SK-N-SH treated with all-trans-retinoic acid at 6 μM for 48 hours (cell line): Measurements from ENCODE around the gene PIGZ.

ENCODE experiments used
- ATAC-seq: fragments of 200-7000 bp; cut with Tn5 transposase; 3 replicates; pipeline ENCODE4 v1.9.1; 2020; ENCODE audit warnings: mild to moderate bottlenecking, moderate library complexity
- ARNTL ChIP-seq: fragments of 450-650 bp; formaldehyde crosslinking; IDR thresholded peaks from 2 replicates; pipeline ENCODE4 v1.5.0; 2020; ENCODE audit warnings: low read depth, mild to moderate bottlenecking, moderate library complexity, borderline replicate concordance
- BACH2 ChIP-seq: fragments of 250-450 bp; sonication (Bioruptor Pico); IDR thresholded peaks from 2 replicates; pipeline ENCODE4 v1.9.0; 2021; ENCODE audit warnings: mild to moderate bottlenecking, borderline replicate concordance
- CSDC2 ChIP-seq: fragments of 250-450 bp; sonication (Bioruptor Pico); IDR thresholded peaks from 2 replicates; pipeline ENCODE4 v1.5.0; 2020; ENCODE audit warnings: mild to moderate bottlenecking, moderate library complexity
- ESRRG ChIP-seq: fragments of 250-450 bp; sonication (Bioruptor Pico); IDR thresholded peaks from 2 replicates; pipeline ENCODE4 v1.6.1; 2021; ENCODE audit warnings: mild to moderate bottlenecking
- ISL1 ChIP-seq: fragments of 250-450 bp; sonication (Bioruptor Pico); IDR thresholded peaks from 2 replicates; pipeline ENCODE4 v2.1.2; 2022; ENCODE audit warnings: mild to moderate bottlenecking, moderate library complexity
- OSR1 ChIP-seq: fragments of 250-450 bp; sonication (Bioruptor Pico); IDR thresholded peaks from 2 replicates; pipeline ENCODE4 v1.8.0; 2022; ENCODE audit warnings: moderate library complexity, mild to moderate bottlenecking, inconsistent platforms
- PPARA ChIP-seq: fragments of 250-450 bp; sonication (Bioruptor Pico); IDR thresholded peaks from 2 replicates; pipeline ENCODE4 v1.5.0; 2020; ENCODE audit warnings: mild to moderate bottlenecking, borderline replicate concordance
- RARB ChIP-seq: fragments of 250-450 bp; sonication (Bioruptor Pico); IDR thresholded peaks from 2 replicates; pipeline ENCODE4 v1.8.0; 2021; ENCODE audit warnings: mild to moderate bottlenecking, moderate library complexity
- SNAI2 ChIP-seq: fragments of 250-450 bp; sonication (Bioruptor Pico); IDR thresholded peaks from 2 replicates; pipeline ENCODE4 v1.5.0; 2020; ENCODE audit warnings: mild to moderate bottlenecking, moderate library complexity
- TCF4 ChIP-seq: fragments of 250-450 bp; sonication (Bioruptor Pico); IDR thresholded peaks from 2 replicates; pipeline ENCODE4 v1.8.0; 2021; ENCODE audit warnings: mild to moderate bottlenecking, moderate library complexity, borderline replicate concordance
- ZC3H10 ChIP-seq: fragments of 250-450 bp; sonication (Bioruptor Pico); IDR thresholded peaks from 2 replicates; pipeline ENCODE4 v1.5.1; 2021; ENCODE audit warnings: mild to moderate bottlenecking, moderate library complexity
- ZFP3 ChIP-seq: fragments of 250-450 bp; sonication (Bioruptor Pico); IDR thresholded peaks from 2 replicates; pipeline ENCODE4 v1.5.0; 2020; ENCODE audit warnings: mild to moderate bottlenecking, moderate library complexity
- ZFP30 ChIP-seq: fragments of 450-650 bp; formaldehyde crosslinking; IDR thresholded peaks from 2 replicates; pipeline ENCODE4 v1.5.0; 2022; ENCODE audit warnings: mild to moderate bottlenecking, moderate library complexity
- ZNF70 ChIP-seq: fragments of 450-650 bp; formaldehyde crosslinking; IDR thresholded peaks from 2 replicates; pipeline ENCODE4 v1.5.0; 2020; ENCODE audit warnings: mild to moderate bottlenecking, moderate library complexity
- ZNF8 ChIP-seq: fragments of 450-650 bp; formaldehyde crosslinking; IDR thresholded peaks from 2 replicates; pipeline ENCODE4 v1.5.0; 2020; ENCODE audit warnings: mild to moderate bottlenecking, moderate library complexity
- TF ChIP-seq, protein P1 (sequence below): fragments of 250-450 bp; sonication (Bioruptor Pico); IDR thresholded peaks from 2 replicates; pipeline ENCODE4 v1.8.0; 2021; ENCODE audit warnings: low read depth, mild to moderate bottlenecking, moderate library complexity, borderline replicate concordance
- TF ChIP-seq, protein P2 (sequence below): fragments of 250-450 bp; sonication (Bioruptor Pico); IDR thresholded peaks from 2 replicates; pipeline ENCODE4 v1.5.1; 2020; ENCODE audit warnings: low read depth, mild to moderate bottlenecking, moderate library complexity
- TF ChIP-seq, protein P3 (sequence below): fragments of 250-450 bp; sonication (Bioruptor Pico); IDR thresholded peaks from 2 replicates; pipeline ENCODE4 v1.8.0; 2020; ENCODE audit warnings: mild to moderate bottlenecking, moderate library complexity, borderline replicate concordance

The PIGZ gene

DNA sequence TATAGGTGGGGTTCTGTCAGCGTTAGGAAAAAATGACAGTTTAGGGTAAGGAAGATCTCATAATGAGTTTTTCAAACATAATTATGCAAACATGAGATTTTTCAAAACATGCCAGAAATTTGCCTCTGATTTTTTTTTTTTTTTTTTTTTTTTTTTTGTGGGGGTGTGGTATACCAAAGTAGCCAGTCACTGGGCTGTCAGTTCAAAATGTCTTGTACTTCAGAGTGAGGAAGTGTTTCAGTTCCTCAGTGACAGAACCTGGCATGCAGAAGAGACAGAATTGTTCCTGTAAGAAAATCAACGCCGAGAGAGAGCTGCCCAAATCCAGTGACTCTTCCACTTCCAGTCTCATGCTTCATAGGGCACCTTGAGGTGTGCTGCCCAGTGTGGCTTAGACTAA is 36.0 kb downstream of the PIGZ start:
- TF ChIP-seq ZC3H10 (CRISPR knock-in tag), result no peak
- TF ChIP-seq, protein P1, sequence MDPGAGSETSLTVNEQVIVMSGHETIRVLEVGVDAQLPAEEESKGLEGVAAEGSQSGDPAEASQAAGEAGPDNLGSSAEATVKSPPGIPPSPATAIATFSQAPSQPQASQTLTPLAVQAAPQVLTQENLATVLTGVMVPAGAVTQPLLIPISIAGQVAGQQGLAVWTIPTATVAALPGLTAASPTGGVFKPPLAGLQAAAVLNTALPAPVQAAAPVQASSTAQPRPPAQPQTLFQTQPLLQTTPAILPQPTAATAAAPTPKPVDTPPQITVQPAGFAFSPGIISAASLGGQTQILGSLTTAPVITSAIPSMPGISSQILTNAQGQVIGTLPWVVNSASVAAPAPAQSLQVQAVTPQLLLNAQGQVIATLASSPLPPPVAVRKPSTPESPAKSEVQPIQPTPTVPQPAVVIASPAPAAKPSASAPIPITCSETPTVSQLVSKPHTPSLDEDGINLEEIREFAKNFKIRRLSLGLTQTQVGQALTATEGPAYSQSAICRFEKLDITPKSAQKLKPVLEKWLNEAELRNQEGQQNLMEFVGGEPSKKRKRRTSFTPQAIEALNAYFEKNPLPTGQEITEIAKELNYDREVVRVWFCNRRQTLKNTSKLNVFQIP, result no peak
- TF ChIP-seq RARB (CRISPR knock-in tag), result no peak
- no peak for TF ChIP-seq ESRRG (CRISPR knock-in tag)
- TF ChIP-seq OSR1 (CRISPR knock-in tag), result no peak
- no peak for TF ChIP-seq ZFP30
- TF ChIP-seq, protein P2, sequence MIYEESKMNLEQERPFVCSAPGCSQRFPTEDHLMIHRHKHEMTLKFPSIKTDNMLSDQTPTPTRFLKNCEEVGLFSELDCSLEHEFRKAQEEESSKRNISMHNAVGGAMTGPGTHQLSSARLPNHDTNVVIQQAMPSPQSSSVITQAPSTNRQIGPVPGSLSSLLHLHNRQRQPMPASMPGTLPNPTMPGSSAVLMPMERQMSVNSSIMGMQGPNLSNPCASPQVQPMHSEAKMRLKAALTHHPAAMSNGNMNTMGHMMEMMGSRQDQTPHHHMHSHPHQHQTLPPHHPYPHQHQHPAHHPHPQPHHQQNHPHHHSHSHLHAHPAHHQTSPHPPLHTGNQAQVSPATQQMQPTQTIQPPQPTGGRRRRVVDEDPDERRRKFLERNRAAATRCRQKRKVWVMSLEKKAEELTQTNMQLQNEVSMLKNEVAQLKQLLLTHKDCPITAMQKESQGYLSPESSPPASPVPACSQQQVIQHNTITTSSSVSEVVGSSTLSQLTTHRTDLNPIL (CRISPR knock-in tag), result no peak
- TF ChIP-seq, all 23 proteins: peak for 0

DNA sequence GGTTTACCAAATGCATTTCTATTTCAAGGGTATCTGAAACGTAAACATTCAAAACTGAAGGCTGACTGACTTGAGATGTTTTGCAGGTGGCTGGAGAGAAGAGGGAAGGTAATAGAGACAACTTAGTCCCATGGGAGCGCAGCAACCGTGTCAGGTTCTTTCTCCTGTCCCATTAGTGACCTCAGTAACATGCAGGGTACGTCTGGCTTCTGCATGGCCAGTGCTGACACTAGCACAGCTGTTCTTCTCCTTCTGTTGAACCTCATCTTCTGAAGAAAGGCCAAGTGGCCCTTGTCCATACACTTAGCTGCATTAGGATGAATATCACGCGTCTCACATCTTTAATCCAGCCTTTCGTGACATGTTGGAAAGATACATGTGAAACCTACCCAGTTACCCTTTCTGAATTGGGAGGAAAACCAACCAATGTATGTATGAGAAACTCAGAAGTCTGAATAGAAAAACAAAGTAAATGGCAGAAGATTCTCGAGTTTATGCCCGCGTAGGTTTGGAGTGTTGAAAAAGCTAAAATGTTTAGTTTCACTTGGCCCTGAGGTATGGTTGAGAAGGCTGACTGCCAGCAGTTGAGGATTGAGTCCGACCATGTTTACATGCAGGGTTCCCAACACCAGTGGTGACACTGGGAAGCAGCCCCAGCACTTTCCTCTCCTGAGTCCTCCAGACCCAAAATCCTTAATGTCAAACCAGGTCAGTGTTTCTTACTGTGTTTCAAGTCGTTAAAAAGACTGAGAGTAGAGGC is 36.6 kb downstream of the PIGZ start:
- ATAC-seq, result no peak; the same call in 2 of the 3 replicates
- TF ChIP-seq, protein P3, sequence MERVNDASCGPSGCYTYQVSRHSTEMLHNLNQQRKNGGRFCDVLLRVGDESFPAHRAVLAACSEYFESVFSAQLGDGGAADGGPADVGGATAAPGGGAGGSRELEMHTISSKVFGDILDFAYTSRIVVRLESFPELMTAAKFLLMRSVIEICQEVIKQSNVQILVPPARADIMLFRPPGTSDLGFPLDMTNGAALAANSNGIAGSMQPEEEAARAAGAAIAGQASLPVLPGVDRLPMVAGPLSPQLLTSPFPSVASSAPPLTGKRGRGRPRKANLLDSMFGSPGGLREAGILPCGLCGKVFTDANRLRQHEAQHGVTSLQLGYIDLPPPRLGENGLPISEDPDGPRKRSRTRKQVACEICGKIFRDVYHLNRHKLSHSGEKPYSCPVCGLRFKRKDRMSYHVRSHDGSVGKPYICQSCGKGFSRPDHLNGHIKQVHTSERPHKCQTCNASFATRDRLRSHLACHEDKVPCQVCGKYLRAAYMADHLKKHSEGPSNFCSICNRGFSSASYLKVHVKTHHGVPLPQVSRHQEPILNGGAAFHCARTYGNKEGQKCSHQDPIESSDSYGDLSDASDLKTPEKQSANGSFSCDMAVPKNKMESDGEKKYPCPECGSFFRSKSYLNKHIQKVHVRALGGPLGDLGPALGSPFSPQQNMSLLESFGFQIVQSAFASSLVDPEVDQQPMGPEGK (CRISPR knock-in tag), result no peak
- TF ChIP-seq BACH2 (CRISPR knock-in tag) (no peak), ZNF70 (no peak), ZFP3 (CRISPR knock-in tag) (no peak), ISL1 (CRISPR knock-in tag) (no peak), TCF4 (CRISPR knock-in tag) (no peak), SNAI2 (CRISPR knock-in tag) (no peak), CSDC2 (CRISPR knock-in tag) (no peak), PPARA (CRISPR knock-in tag) (no peak), RARB (CRISPR knock-in tag) (no peak), OSR1 (CRISPR knock-in tag) (no peak), ZNF8 (CRISPR knock-in tag) (no peak), ARNTL (CRISPR knock-in tag) (no peak)
- TF ChIP-seq, protein P2 (CRISPR knock-in tag), result no peak
- TF ChIP-seq, protein P1, result no peak

More for the DNA sequence above, 36.0 kb downstream of the PIGZ start:
- ATAC-seq, result no peak

DNA sequence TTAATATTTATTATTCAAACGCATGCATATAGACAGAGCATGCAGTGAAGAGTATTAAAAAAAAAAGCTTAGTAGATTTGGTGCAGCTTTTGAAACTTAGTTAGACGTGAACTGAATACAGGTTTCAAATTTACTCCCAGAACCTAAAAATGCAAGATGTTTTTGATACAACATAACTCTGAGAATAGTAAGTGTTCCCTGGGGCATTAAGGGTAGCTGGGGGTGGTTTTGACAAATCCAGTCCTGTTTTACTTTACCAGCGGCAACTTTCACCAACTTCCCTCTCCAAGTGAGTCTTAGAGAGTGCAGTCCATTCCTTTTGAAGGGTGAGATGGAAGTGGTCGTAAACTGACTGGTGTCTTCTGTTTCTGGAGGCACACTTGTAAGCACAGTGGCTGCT is 37.5 kb downstream of the PIGZ start:
- ATAC-seq, result no peak
- TF ChIP-seq CSDC2 (CRISPR knock-in tag) (no peak), ISL1 (CRISPR knock-in tag) (no peak), ZC3H10 (CRISPR knock-in tag) (no peak), ZFP30 (no peak)
- TF ChIP-seq, protein P2 (CRISPR knock-in tag), result no peak
- TF ChIP-seq, all 23 proteins: peak for 0
